ENCODE measurements around the gene EMILIN1. TPM values are rescaled to one million over a fixed set of nuclear protein-coding genes. Genes with fewer than 3 reads are reported as not detected.

The EMILIN1 gene
- total and polyA plus RNA-seq, 10 of the 15 experiments (the other 5 are each of a cell fraction or from before 2014, with no cell fraction given): 0.01 to 2.3 (median 1.2) TPM; not detected in 2

GRCh38 chr2:27040282-27040681 is 38.1 kb upstream of the EMILIN1 start:
- Histone ChIP-seq H4K20me1 (ENCODE audit: control insufficient read depth, insufficient read depth) (no peaks in the 10 kb centered on the region), H3K27ac (ENCODE audit: control insufficient read depth, insufficient read depth) (no peak overlapping the region), H3K36me3 (ENCODE audit: control insufficient read depth in 2 of 2, insufficient read depth in 2 of 2, low read length in 1 of 2) (peaks cover 39 to 49% of the 10 kb centered on the region in 2 experiments), H3K9ac (ENCODE audit: control insufficient read depth, insufficient read depth, low read length) (no peak overlapping the region), H3K79me2 (ENCODE audit: control insufficient read depth, insufficient read depth, low read length) (peaks cover 6% of the 10 kb centered on the region), H3K4me1 (ENCODE audit: control insufficient read depth, insufficient read depth, low read length) (peaks cover 36% of the 10 kb centered on the region), H3K9me3 (replicated peaks; ENCODE audit: control insufficient read depth, insufficient read depth, low read length) (no peaks in the 10 kb centered on the region), H2AFZ (ENCODE audit: control insufficient read depth, low read depth, low read length) (no peak overlapping the region), H3K4me3 (no peak overlapping the region), H3K4me2 (ENCODE audit: control insufficient read depth, insufficient read depth) (peak overlapping the region; percentile 11), H3K27me3 (replicated peaks in 1 of 2; ENCODE audit: control insufficient read depth in 2 of 2, insufficient read depth in 2 of 2, low read length in 1 of 2) (no peaks in the 10 kb centered on the region)
- FAIRE-seq: no peak
- CTCF ChIA-PET: interaction anchor here (1.0 to 5.2 kb wide), 6 partner anchors 10 to 78 kb away, joined by 3 to 26 read pairs (median 6); partner anchors contain the start of genes AGBL5 and MAPRE3
- SMC1A ChIA-PET (ENCODE audit: uncharacterized antibody, unreplicated experiment): interaction anchor here (0.6 to 1.6 kb wide), 3 partner anchors 8 to 33 kb away, joined by 3 to 12 read pairs (median 3); partner anchors contain the start of gene AGBL5
- DNase-seq (ENCODE audit: low read depth, low spot score): no peak
- POLR2A ChIA-PET: interaction anchor here (0.9 to 3.9 kb wide), 3 partner anchors 9 to 41 kb away, joined by 3 to 34 read pairs (median 3); partner anchors contain the start of gene AGBL5
- in situ Hi-C loops (cut with MboI): no loop called here
- RAD21 ChIA-PET (ENCODE audit: unreplicated experiment): interaction anchor here (0.9 to 4.1 kb wide), 4 partner anchors 11 to 45 kb away, joined by 4 to 31 read pairs (median 4); partner anchors contain the start of gene AGBL5
- no peak for ATAC-seq
- 95% methylated on average over 8 of the region's 8 CpGs for WGBS (ENCODE audit: insufficient coverage, insufficient replicate concordance, low lambda C conversion rate, missing lambda C conversion rate)
- TF ChIP-seq SMARCA5 (IDR thresholded peaks at IDR 0.05) (no peak), NFIC (IDR thresholded peaks at IDR 0.05; ENCODE audit: low read depth, low read length) (no peak), RFX5 (IDR thresholded peaks at IDR 0.05; ENCODE audit: low read depth, low read length) (no peak), MEF2A (IDR thresholded peaks at IDR 0.05; ENCODE audit: insufficient read depth, low read depth, low read length) (no peak), SREBF1 (IDR thresholded peaks at IDR 0.05; ENCODE audit: low read length) (no peak), NR2C1 (IDR thresholded peaks at IDR 0.05) (no peak), BCL11A (IDR thresholded peaks at IDR 0.05; ENCODE audit: low read depth, low read length) (no peak), ZNF207 (IDR thresholded peaks at IDR 0.05; ENCODE audit: borderline replicate concordance) (no peak), ATF7 (IDR thresholded peaks at IDR 0.05; ENCODE audit: low read depth) (no peak)
- BruUV-seq (replicated peaks): no TSS peak
- intact Hi-C loops (cut with micrococcal nuclease; ENCODE audit: unreplicated experiment): no loop called here

Data from GM12878 (cell line).